ENCODE measurements around the gene LCK.
A peak's percentile ranks its signal among the peaks of the same experiment; 100 is the strongest.

The LCK gene

DNA sequence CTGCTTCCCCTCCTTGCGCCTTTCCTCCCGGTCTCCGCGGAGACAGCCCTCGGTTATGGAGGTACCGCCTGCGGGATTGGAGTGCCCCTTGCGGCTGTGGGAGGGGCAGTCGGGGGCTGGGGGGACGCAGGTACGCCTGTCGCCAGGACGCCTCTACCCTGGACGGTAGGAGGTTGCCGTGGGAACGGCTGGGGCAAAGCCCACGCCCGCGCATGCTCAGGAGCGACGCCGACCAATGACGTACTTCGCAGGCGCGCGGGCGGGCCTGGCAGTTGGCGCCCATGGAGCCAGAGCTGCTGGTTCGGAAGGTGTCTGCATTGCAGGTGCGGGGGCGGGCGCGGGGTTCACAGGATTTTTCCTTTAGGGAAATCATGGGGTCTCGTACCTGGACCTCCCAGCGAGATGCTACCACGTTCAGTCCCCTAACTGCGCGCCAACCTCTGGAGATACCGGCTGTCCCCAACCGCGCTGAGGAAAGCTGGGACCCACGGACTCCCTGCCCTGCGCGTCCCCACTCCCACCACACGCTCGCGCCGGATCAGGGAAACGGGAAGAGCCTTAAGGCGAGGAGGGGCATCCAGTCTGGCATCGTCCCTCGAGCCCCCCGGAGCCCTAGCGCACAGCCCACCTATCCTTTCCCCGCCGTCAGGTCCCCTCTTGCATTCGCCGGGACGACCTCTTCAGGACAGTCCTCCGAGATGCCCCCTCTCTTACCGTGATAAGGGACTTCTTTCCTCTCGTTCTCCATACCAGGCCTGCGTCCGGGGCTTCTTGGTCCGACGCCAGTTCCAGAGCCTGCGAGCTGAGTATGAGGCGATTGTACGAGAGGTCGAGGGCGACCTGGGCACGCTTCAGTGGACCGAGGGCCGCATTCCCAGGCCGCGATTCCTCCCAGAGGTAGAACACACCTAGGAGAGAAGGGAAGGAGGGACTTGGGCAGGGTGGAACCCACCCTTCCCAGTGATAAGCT is 45.4 kb upstream of the LCK start, which contains the start of gene IQCC (continued):
- TF ChIP-seq, protein P1, sequence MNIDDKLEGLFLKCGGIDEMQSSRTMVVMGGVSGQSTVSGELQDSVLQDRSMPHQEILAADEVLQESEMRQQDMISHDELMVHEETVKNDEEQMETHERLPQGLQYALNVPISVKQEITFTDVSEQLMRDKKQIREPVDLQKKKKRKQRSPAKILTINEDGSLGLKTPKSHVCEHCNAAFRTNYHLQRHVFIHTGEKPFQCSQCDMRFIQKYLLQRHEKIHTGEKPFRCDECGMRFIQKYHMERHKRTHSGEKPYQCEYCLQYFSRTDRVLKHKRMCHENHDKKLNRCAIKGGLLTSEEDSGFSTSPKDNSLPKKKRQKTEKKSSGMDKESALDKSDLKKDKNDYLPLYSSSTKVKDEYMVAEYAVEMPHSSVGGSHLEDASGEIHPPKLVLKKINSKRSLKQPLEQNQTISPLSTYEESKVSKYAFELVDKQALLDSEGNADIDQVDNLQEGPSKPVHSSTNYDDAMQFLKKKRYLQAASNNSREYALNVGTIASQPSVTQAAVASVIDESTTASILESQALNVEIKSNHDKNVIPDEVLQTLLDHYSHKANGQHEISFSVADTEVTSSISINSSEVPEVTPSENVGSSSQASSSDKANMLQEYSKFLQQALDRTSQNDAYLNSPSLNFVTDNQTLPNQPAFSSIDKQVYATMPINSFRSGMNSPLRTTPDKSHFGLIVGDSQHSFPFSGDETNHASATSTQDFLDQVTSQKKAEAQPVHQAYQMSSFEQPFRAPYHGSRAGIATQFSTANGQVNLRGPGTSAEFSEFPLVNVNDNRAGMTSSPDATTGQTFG (tag by site-specific recombination; IDR thresholded peaks at IDR 0.05; ENCODE audit: borderline replicate concordance): no peak
- TF ChIP-seq ZNF174 (tag by site-specific recombination; IDR thresholded peaks at IDR 0.05) (no peak), ZNF658 (tag by site-specific recombination; IDR thresholded peaks at IDR 0.05) (no peak), ZNF184 (tag by site-specific recombination; IDR thresholded peaks at IDR 0.05) (no peak), GLIS1 (tag by site-specific recombination; IDR thresholded peaks at IDR 0.05) (peak; percentile 51; the same call in 1 of the 2 replicates), ZNF335 (tag by site-specific recombination; conservative IDR thresholded peaks at IDR 0.05) (peak; percentile 87), ZNF830 (tag by site-specific recombination; IDR thresholded peaks at IDR 0.05; ENCODE audit: low read depth) (no peak), HOXD13 (CRISPR knock-in tag; IDR thresholded peaks at IDR 0.05; ENCODE audit: borderline replicate concordance) (no peak), GLI2 (tag by site-specific recombination; IDR thresholded peaks at IDR 0.05; ENCODE audit: borderline replicate concordance, low read depth) (no peak), ZNF624 (tag by site-specific recombination; IDR thresholded peaks at IDR 0.05) (no peak), KLF16 (tag by site-specific recombination; IDR thresholded peaks at IDR 0.05) (peak; percentile 57; the same call in 1 of the 2 replicates), ZNF266 (tag by site-specific recombination; IDR thresholded peaks at IDR 0.05; ENCODE audit: low read depth) (no peak), ZNF274 (IDR thresholded peaks at IDR 0.05; ENCODE audit: low read length) (no peak), ZNF274 (tag by site-specific recombination; IDR thresholded peaks at IDR 0.05; ENCODE audit: borderline replicate concordance) (no peak), ZNF423 (tag by site-specific recombination; IDR thresholded peaks at IDR 0.05) (no peak), SETDB1 (IDR thresholded peaks at IDR 0.05; ENCODE audit: insufficient read length, low read length) (no peak), ZNF248 (tag by site-specific recombination; IDR thresholded peaks at IDR 0.05) (no peak), ZNF416 (tag by site-specific recombination; IDR thresholded peaks at IDR 0.05) (no peak), ZNF561 (tag by site-specific recombination; IDR thresholded peaks at IDR 0.05; ENCODE audit: borderline replicate concordance) (peak; percentile 42; the same call in 1 of the 2 replicates), GFI1B (tag by site-specific recombination; IDR thresholded peaks at IDR 0.05) (no peak), ZNF600 (tag by site-specific recombination; IDR thresholded peaks at IDR 0.05) (peak; percentile 78), ZNF747 (tag by site-specific recombination; IDR thresholded peaks at IDR 0.05) (no peak), ZNF76 (tag by site-specific recombination; IDR thresholded peaks at IDR 0.05; ENCODE audit: borderline replicate concordance, low read depth) (peak; percentile 34; the same call in 1 of the 2 replicates), ZBTB7A (tag by site-specific recombination; IDR thresholded peaks at IDR 0.05; ENCODE audit: low read depth) (0 out of 2 replicates have a peak, but pooled peaks have one; percentile 43), PRDM1 (tag by site-specific recombination; IDR thresholded peaks at IDR 0.05) (no peak), ZNF404 (tag by site-specific recombination; IDR thresholded peaks at IDR 0.05) (no peak), ZNF391 (tag by site-specific recombination; IDR thresholded peaks at IDR 0.05; ENCODE audit: borderline replicate concordance, low read depth) (no peak), ZNF2 (tag by site-specific recombination; IDR thresholded peaks at IDR 0.05) (peak; percentile 47), ZNF785 (tag by site-specific recombination; IDR thresholded peaks at IDR 0.05) (no peak), ZNF677 (tag by site-specific recombination; IDR thresholded peaks at IDR 0.05) (no peak), ZNF433 (tag by site-specific recombination; IDR thresholded peaks at IDR 0.05; ENCODE audit: low read depth) (no peak), YY1 (tag by site-specific recombination; IDR thresholded peaks at IDR 0.05) (peak; percentile 32; the same call in 1 of the 2 replicates), ZFP3 (tag by site-specific recombination; IDR thresholded peaks at IDR 0.05; ENCODE audit: low read depth) (no peak), ZNF223 (tag by site-specific recombination; IDR thresholded peaks at IDR 0.05) (no peak), ZNF596 (tag by site-specific recombination; IDR thresholded peaks at IDR 0.05) (no peak), ZNF311 (tag by site-specific recombination; IDR thresholded peaks at IDR 0.05; ENCODE audit: borderline replicate concordance) (no peak), ZNF140 (tag by site-specific recombination; IDR thresholded peaks at IDR 0.05) (no peak)
- TF ChIP-seq, protein P2, sequence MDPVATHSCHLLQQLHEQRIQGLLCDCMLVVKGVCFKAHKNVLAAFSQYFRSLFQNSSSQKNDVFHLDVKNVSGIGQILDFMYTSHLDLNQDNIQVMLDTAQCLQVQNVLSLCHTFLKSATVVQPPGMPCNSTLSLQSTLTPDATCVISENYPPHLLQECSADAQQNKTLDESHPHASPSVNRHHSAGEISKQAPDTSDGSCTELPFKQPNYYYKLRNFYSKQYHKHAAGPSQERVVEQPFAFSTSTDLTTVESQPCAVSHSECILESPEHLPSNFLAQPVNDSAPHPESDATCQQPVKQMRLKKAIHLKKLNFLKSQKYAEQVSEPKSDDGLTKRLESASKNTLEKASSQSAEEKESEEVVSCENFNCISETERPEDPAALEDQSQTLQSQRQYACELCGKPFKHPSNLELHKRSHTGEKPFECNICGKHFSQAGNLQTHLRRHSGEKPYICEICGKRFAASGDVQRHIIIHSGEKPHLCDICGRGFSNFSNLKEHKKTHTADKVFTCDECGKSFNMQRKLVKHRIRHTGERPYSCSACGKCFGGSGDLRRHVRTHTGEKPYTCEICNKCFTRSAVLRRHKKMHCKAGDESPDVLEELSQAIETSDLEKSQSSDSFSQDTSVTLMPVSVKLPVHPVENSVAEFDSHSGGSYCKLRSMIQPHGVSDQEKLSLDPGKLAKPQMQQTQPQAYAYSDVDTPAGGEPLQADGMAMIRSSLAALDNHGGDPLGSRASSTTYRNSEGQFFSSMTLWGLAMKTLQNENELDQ (tag by site-specific recombination; IDR thresholded peaks at IDR 0.05; ENCODE audit: low read depth): no peak
